H1 (cell line): ENCODE measurements around the gene SLC6A8. TPM values are rescaled to one million over a fixed set of nuclear protein-coding genes. Genes with fewer than 3 reads are reported as not detected.

Experiments used
- CTCF ChIA-PET: fragments of 300-600 bp; sonication (Branson Sonifier 250); formaldehyde crosslinking; loops from one replicate; lab custom pipeline; 2021; ENCODE audit not compliant: partially characterized antibody; lab: Charles Lee
- POLR2A ChIA-PET: fragments of 300-600 bp; sonication (Branson Sonifier 250); formaldehyde crosslinking; loops from one replicate; lab custom pipeline; 2021; ENCODE audit warnings: inconsistent platforms; ENCODE audit not compliant: partially characterized antibody; lab: Charles Lee
- DNase-seq, 2 experiments: peaks; one replicate each; pipeline versions ENCODE4 v3.0.0 to v3.0.0-alpha.2; 2010 to 2022; ENCODE audit warnings: low spot score in 2 of 2, low read depth in 1 of 2, mixed read lengths in 1 of 2
- FAIRE-seq: peaks from 2 replicates; lab custom pipeline; 2011; peaks lifted over from hg19 to GRCh38; lab: Jason Lieb, UNC
- H2AFZ ChIP-seq: 2 replicates; pipeline ENCODE4 v1.8.1; 2012; ENCODE audit warnings: low read length, inconsistent platforms
- H2AK5ac ChIP-seq: 2 replicates; pipeline ENCODE4 v1.6.1; 2013; ENCODE audit warnings: low read depth, low read length
- H2BK120ac ChIP-seq: replicated peaks from 2 replicates; pipeline ENCODE3; 2013; ENCODE audit warnings: low read depth, low read length, inconsistent platforms
- H2BK12ac ChIP-seq: 2 replicates; pipeline ENCODE4 v1.6.1; 2013; ENCODE audit warnings: low read depth, low read length
- H2BK15ac ChIP-seq: 2 replicates; pipeline ENCODE4 v1.6.1; 2013; ENCODE audit warnings: low read length
- H2BK20ac ChIP-seq: 2 replicates; pipeline ENCODE4 v1.6.1; 2013; ENCODE audit warnings: low read length
- H2BK5ac ChIP-seq: 2 replicates; pipeline ENCODE4 v1.6.1; 2013; ENCODE audit warnings: low read depth, low read length
- H3K14ac ChIP-seq: 2 replicates; pipeline ENCODE4 v1.6.1; 2013; ENCODE audit warnings: inconsistent platforms; ENCODE audit not compliant: insufficient read length
- H3K18ac ChIP-seq: 2 replicates; pipeline ENCODE4 v1.6.1; 2013; ENCODE audit warnings: low read length; ENCODE audit errors: extremely low read depth
- H3K23ac ChIP-seq: 2 replicates; pipeline ENCODE4 v1.6.1; 2013; ENCODE audit warnings: inconsistent platforms; ENCODE audit not compliant: insufficient read length
- H3K23me2 ChIP-seq: 2 replicates; pipeline ENCODE4 v1.6.1; 2013; ENCODE audit warnings: low read depth, low read length
- H3K27ac ChIP-seq: 2 replicates; pipeline ENCODE4 v1.6.1; 2011; ENCODE audit warnings: low read depth, low read length, inconsistent platforms
- H3K27me3 ChIP-seq, 4 experiments: replicated peaks in 1 of 4; 1 replicate in 1 of 4; 2 replicates in 3 of 4; pipeline versions ENCODE4 v1.6.1 to v1.8.1; 2011 to 2013; ENCODE audit warnings: low read length in 3 of 4, mild to moderate bottlenecking in 3 of 4, inconsistent platforms in 2 of 4, mixed read lengths in 2 of 4, moderate library complexity in 1 of 4; ENCODE audit not compliant: control insufficient read depth in 3 of 4, insufficient read depth in 3 of 4; ENCODE audit errors: extremely low read depth in 1 of 4
- H3K36me3 ChIP-seq, 4 experiments: 2 replicates each; pipeline versions ENCODE4 v1.6.1 to v1.8.1; 2011 to 2013; ENCODE audit warnings: mild to moderate bottlenecking in 4 of 4, low read length in 3 of 4, moderate library complexity in 2 of 4, control low read depth in 1 of 4, inconsistent platforms in 1 of 4; ENCODE audit not compliant: insufficient read depth in 4 of 4, control insufficient read depth in 2 of 4
- H3K4ac ChIP-seq: replicated peaks from 2 replicates; pipeline ENCODE3; 2013; ENCODE audit warnings: low read length, low read depth, mixed read lengths, inconsistent platforms; ENCODE audit not compliant: insufficient read length
- H3K4me1 ChIP-seq, 4 experiments: replicated peaks in 1 of 4; 1 replicate in 1 of 4; 2 replicates in 3 of 4; pipeline versions ENCODE4 v1.6.1 to v1.8.1; 2011 to 2013; ENCODE audit warnings: low read length in 3 of 4, inconsistent platforms in 2 of 4, mixed read lengths in 1 of 4; ENCODE audit not compliant: insufficient read depth in 4 of 4, control insufficient read depth in 3 of 4
- H3K4me2 ChIP-seq, 2 experiments: 2 replicates each; pipeline versions ENCODE4 v1.6.1 to v1.8.1; 2011 to 2013; ENCODE audit warnings: low read depth in 2 of 2, low read length in 2 of 2, control low read depth in 1 of 2, inconsistent platforms in 1 of 2, mild to moderate bottlenecking in 1 of 2; ENCODE audit not compliant: insufficient read depth in 1 of 2
- H3K4me3 ChIP-seq, 4 experiments: fragments of 200-600, 300-600 bp in 1 of 4; sonication (generic), shearing (Covaris generic), sonication (Bioruptor Twin) in 1 of 4; 2 replicates each; pipeline versions ENCODE4 v1.5.1 to v1.8.1; 2011 to 2016; ENCODE audit warnings: low read length in 4 of 4, low read depth in 3 of 4, control low read depth in 2 of 4, inconsistent platforms in 2 of 4, mild to moderate bottlenecking in 2 of 4, mixed read lengths in 1 of 4, moderate library complexity in 1 of 4; ENCODE audit not compliant: insufficient read depth in 2 of 4; ENCODE audit errors: extremely low read depth in 1 of 4
- H3K56ac ChIP-seq: replicated peaks from 2 replicates; pipeline ENCODE3; 2013; ENCODE audit warnings: low read depth, mild to moderate bottlenecking, mixed read lengths, low read length, inconsistent platforms; ENCODE audit not compliant: insufficient read length
- H3K79me1 ChIP-seq: 2 replicates; pipeline ENCODE4 v1.6.1; 2013; ENCODE audit warnings: low read depth, low read length, control low read depth
- H3K79me2 ChIP-seq, 2 experiments: 2 replicates each; pipeline versions ENCODE4 v1.6.1 to v1.8.1; 2012 to 2013; ENCODE audit warnings: low read length in 2 of 2, mild to moderate bottlenecking in 2 of 2, inconsistent platforms in 1 of 2; ENCODE audit not compliant: insufficient read depth in 2 of 2, control insufficient read depth in 1 of 2
- H3K9ac ChIP-seq, 4 experiments: replicated peaks in 1 of 4; 1 replicate in 1 of 4; 2 replicates in 3 of 4; pipeline versions ENCODE4 v1.6.1 to v1.8.1; 2011 to 2013; ENCODE audit warnings: low read depth in 3 of 4, low read length in 3 of 4, control low read depth in 2 of 4, mild to moderate bottlenecking in 2 of 4, moderate library complexity in 2 of 4, inconsistent platforms in 1 of 4; ENCODE audit errors: extremely low read depth in 1 of 4
- H3K9me3 ChIP-seq, 2 experiments: 2 replicates each; pipeline versions ENCODE4 v1.6.1 to v1.8.1; 2012 to 2013; ENCODE audit warnings: mild to moderate bottlenecking in 2 of 2, moderate library complexity in 2 of 2, control low read depth in 1 of 2, inconsistent platforms in 1 of 2, low read depth in 1 of 2, low read length in 1 of 2, mixed read lengths in 1 of 2; ENCODE audit not compliant: insufficient read depth in 2 of 2
- H4K20me1 ChIP-seq, 2 experiments: replicated peaks in 1 of 2; 2 replicates each; pipeline versions ENCODE3 to v1.8.1; 2011 to 2013; ENCODE audit warnings: inconsistent platforms in 2 of 2, low read length in 2 of 2, mild to moderate bottlenecking in 1 of 2; ENCODE audit not compliant: insufficient read depth in 2 of 2, control insufficient read depth in 1 of 2
- H4K5ac ChIP-seq: 2 replicates; pipeline ENCODE4 v1.6.1; 2013; ENCODE audit warnings: low read length, low read depth, mixed read lengths, inconsistent platforms; ENCODE audit not compliant: insufficient read length
- H4K8ac ChIP-seq: 2 replicates; pipeline ENCODE4 v1.8.0; 2013; ENCODE audit warnings: mild to moderate bottlenecking, moderate library complexity, low read length, inconsistent platforms; ENCODE audit not compliant: insufficient read depth; ENCODE audit errors: extremely low read depth
- H4K91ac ChIP-seq: replicated peaks from 2 replicates; pipeline ENCODE3; 2013; ENCODE audit warnings: low read length, mixed read lengths, inconsistent platforms; ENCODE audit not compliant: insufficient read length
- CHD1 ChIP-seq: IDR thresholded peaks from 2 replicates; pipeline ENCODE4 v1.6.1; 2012; ENCODE audit warnings: low read depth, low read length, improper control_type of control experiment
- CTCF ChIP-seq, 3 experiments: IDR thresholded peaks; 1 replicate in 2 of 3; 2 replicates in 1 of 3; pipeline versions ENCODE4 v1.5.1 to v1.6.1; 2011; ENCODE audit warnings: low read length in 3 of 3, mild to moderate bottlenecking in 3 of 3, inconsistent platforms in 2 of 3, low read depth in 1 of 3, moderate library complexity in 1 of 3; ENCODE audit not compliant: insufficient read depth in 1 of 3; ENCODE audit errors: control extremely low read depth in 1 of 3
- MAX ChIP-seq: IDR thresholded peaks from 2 replicates; pipeline ENCODE4 v1.6.1; 2012; ENCODE audit warnings: inconsistent platforms
- SAP30 ChIP-seq: fragments of 300-600 bp; sonication (generic); IDR thresholded peaks from 2 replicates; pipeline ENCODE4 v1.7.1; 2012; ENCODE audit warnings: low read length, moderate library complexity, mild to moderate bottlenecking, inconsistent platforms; ENCODE audit not compliant: insufficient read depth, insufficient replicate concordance
- WGBS, 2 experiments: shearing (Covaris generic) in 1 of 2; methylation state at CpG; one replicate each; pipeline versions ENCODE4 v1.1.6 to v1.1.7; 2013 to 2015; ENCODE audit warnings: low lambda C conversion rate in 2 of 2, mixed read lengths in 2 of 2, inconsistent platforms in 1 of 2, low coverage in 1 of 2, missing lambda C conversion rate in 1 of 2; ENCODE audit not compliant: insufficient replicate concordance in 2 of 2, insufficient coverage in 1 of 2, insufficient read length in 1 of 2; ENCODE audit errors: extremely low coverage in 1 of 2, missing lambda C conversion rate in 1 of 2; 5-methylcytosine and 5-hydroxymethylcytosine counted together
- polyA plus RNA-seq, 7 experiments: library from polyadenylated mRNA; depleted of rRNA in 3 of 7; stranded (reverse) in 5 of 7; unstranded in 2 of 7; fragments of >200 nt in 5 of 7; fragments of 200-250 nt in 2 of 7; gene quantifications; 1 replicate in 5 of 7; 2 replicates in 1 of 7; 4 replicates in 1 of 7; pipeline versions ENCODE4 v1.2.1 to v1.2.3, GENCODE V29; 2011 to 2013; ENCODE audit warnings: missing spikeins in 2 of 7, mixed read lengths in 2 of 7
- total RNA-seq: library from RNA; stranded (reverse); fragmentation: NEBNext Ultra II Directional; extraction: Animal tissue kit (Norgen Biotek cat#: 25700); gene quantifications from 2 replicates; pipeline ENCODE4 v1.2.1, GENCODE V29; 2021

The SLC6A8 gene
- total and polyA plus RNA-seq, 2 of the 8 experiments (the other 6 are each of a cell fraction or from before 2014, with no cell fraction given) = 87.7 to 94.7 TPM

DNA sequence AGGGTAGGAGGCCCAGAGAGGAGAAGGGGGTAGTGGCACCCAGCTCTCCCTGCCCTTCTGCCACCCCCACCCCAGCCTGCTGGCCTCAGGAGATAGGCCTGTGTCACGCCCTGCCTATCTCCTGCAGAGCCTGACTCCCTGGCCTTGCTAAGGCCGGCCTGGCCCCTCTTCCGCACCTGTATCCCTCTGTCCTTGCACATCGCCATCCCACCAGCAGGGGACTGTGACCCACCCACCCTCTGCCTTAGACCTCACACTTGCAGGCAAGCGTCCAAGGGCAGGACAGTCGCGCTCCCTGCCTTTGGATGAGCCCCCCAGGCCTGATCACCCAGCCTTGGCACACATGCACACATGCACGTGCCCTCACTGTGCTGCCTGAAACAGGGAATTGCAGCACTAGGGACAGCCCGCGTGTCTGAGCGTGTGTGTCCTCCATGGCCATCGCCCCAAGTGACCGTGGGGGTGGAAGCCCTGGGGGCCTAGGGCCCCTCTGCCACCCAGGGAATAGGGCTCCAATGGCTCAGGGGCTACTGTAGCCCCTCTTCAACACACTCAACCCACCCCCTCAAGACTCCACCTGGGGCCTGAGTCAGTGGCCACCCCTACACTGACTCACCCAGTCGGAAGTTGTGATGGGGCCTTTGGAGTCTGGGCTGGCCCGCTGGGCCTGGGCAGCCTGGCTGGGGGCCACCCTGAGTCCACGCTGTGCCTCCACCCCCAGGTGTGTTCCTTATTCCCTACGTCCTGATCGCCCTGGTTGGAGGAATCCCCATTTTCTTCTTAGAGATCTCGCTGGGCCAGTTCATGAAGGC, 2.1 kb downstream of the SLC6A8 start:
- Histone ChIP-seq H3K23ac (no peak overlapping the region), H3K79me1 (no peaks in the 10 kb centered on the region; the same call in 1 of the 2 replicates), H3K56ac (no peak overlapping the region), H3K9me3 (no peaks in the 10 kb centered on the region), H3K18ac (no peak overlapping the region; the same call in 1 of the 2 replicates), H2BK15ac (no peak overlapping the region), H3K4ac (no peak overlapping the region), H2AFZ (no peak overlapping the region), H2BK12ac (no peak overlapping the region), H3K79me2 (peaks cover 0 to 13% of the 10 kb centered on the region in 2 experiments; a peak in 3 of 4 replicates), H2BK20ac (no peak overlapping the region), H3K27ac (no peak overlapping the region), H2BK5ac (no peak overlapping the region), H4K5ac (no peak overlapping the region), H3K23me2 (no peaks in the 10 kb centered on the region), H3K4me3 (peak overlapping the region; percentile 24 to 58 (median 40)), H3K14ac (no peak overlapping the region), H4K20me1 (peaks cover 2 to 4% of the 10 kb centered on the region in 2 experiments), H2BK120ac (no peak overlapping the region), H3K36me3 (peaks cover 0 to 39% (median 8%) of the 10 kb centered on the region in 4 experiments; a peak in 5 of 8 replicates), H3K4me2 (peak overlapping the region; percentile 69 to 83), H3K4me1 (peaks cover 0 to 27% (median 11%) of the 10 kb centered on the region in 4 experiments; a peak in 6 of 7 replicates), H2AK5ac (no peak overlapping the region), H3K27me3 (no peaks in the 10 kb centered on the region), H4K8ac (no peak overlapping the region), H3K9ac (no peak overlapping the region), H4K91ac (no peak overlapping the region)
- 75% methylated on average over 13 of the region's 19 CpGs; no CpG with 5 or more reads in 1 of the 2 experiments for WGBS, 2 experiments
- DNase-seq (no peak), FAIRE-seq (no peak)
- POLR2A ChIA-PET = no interaction called here
- CTCF ChIA-PET = interaction anchor here (0.7 kb wide), 1 partner anchor 16 kb away, joined by 3 read pairs; no protein-coding TSS in a partner anchor
- TF ChIP-seq SAP30 (no peak), CHD1 (no peak), CTCF (IDR thresholded peaks at IDR 0.05; ENCODE audit: control extremely low read depth in 1 of 3, insufficient read depth in 1 of 3, low read depth in 1 of 3, low read length in 3 of 3) (peak in 1 of 3 experiments; percentile 46; a peak in 1 of 4 replicates), MAX (no peak)
